Tibial nerve (tissue), 4 donors: ENCODE results near the gene PCBD2. TPM values are rescaled to one million over a fixed set of nuclear protein-coding genes. Genes with fewer than 3 reads are reported as not detected.
"Not testable (repeated sequence)": the region's sequence is repeated elsewhere in the genome, so short reads cannot be mapped to it uniquely, and the experiment has no call there.

ENCODE experiments used
- DNase-seq, 2 donors: peaks; one replicate each; pipeline ENCODE4 v3.0.0-alpha.2; 2019; ENCODE audit warnings: low spot score in 2 of 2
- H3K27ac ChIP-seq, 4 donors: fragments of 200-600 bp; sonication (generic) in 3 of 4; one replicate each; pipeline ENCODE4 v1.5.1; 2017 to 2019; ENCODE audit warnings: mild to moderate bottlenecking in 1 of 4
- H3K27me3 ChIP-seq, 2 donors: fragments of 200-600 bp; sonication (generic) in 1 of 2; one replicate each; pipeline versions ENCODE4 v1.5.1 to v1.6.0; 2017 to 2019
- H3K36me3 ChIP-seq, 3 donors: fragments of 200-600 bp; sonication (generic); one replicate each; pipeline ENCODE4 v1.5.1; 2018 to 2019
- H3K4me1 ChIP-seq, 4 donors: fragments of 200-600 bp; sonication (generic) in 3 of 4; one replicate each; pipeline ENCODE4 v1.5.1; 2017 to 2019
- H3K4me3 ChIP-seq, 4 donors: fragments of 200-600 bp; sonication (generic) in 3 of 4; one replicate each; pipeline ENCODE4 v1.5.1; 2017 to 2019; ENCODE audit warnings: mild to moderate bottlenecking in 1 of 4, moderate library complexity in 1 of 4
- H3K9me3 ChIP-seq, 4 donors: fragments of 200-600 bp; sonication (generic) in 3 of 4; one replicate each; pipeline ENCODE4 v1.5.1; 2017 to 2019
- EP300 ChIP-seq, 2 donors: sonication (generic); formaldehyde crosslinking; IDR thresholded peaks; one replicate each; pipeline ENCODE4 v1.6.1; 2017; ENCODE audit warnings: antibody characterized with exemption in 2 of 2, mild to moderate bottlenecking in 1 of 2
- POLR2A ChIP-seq, 2 donors: fragments of 450-650 bp; IDR thresholded peaks; one replicate each; pipeline ENCODE4 v1.6.1; 2017; ENCODE audit warnings: antibody characterized with exemption in 2 of 2, mild to moderate bottlenecking in 2 of 2, moderate library complexity in 2 of 2
- WGBS, 2 donors: methylation state at CpG; one replicate each; pipeline ENCODE4 v1.1.5; 2018; 5-methylcytosine and 5-hydroxymethylcytosine counted together
- total RNA-seq, 4 donors: library from RNA; depleted of rRNA; stranded (reverse); fragments of >200 nt; gene quantifications; one replicate each; pipeline ENCODE4 v1.1.0, GENCODE V29; 2016
- TF ChIP-seq, protein P1 (sequence below), 5 experiments: fragments of 200-600 bp in 3 of 5; fragments of 450-650 bp in 2 of 5; sonication (generic) in 3 of 5; IDR thresholded peaks; one replicate each; pipeline ENCODE4 v1.5.1; 2016 to 2019; ENCODE audit warnings: antibody characterized with exemption in 5 of 5, mild to moderate bottlenecking in 3 of 5, moderate library complexity in 2 of 5

Gene PCBD2
- total RNA-seq, 4 donors from 2014 or later, result 5.7 to 11.0 (median 7.9) TPM

DNA sequence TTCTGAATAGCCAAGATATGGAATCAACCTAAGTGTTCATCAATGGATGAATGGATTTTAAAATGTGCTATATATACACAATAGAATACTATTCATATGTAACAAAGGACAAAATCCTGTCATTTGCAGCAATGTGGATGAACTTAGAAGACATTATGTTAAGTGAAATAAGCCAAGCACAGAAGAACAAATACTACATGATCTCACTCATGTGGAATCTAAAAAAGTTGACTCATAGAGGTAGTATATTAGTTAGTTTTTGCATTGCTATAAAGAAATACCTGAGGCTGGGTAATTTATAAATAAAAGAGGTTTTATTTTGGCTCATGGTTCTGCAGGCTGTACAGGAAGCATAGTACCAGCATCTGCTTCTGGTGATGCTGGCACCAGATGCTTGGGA lies 70.9 kb downstream of the PCBD2 start:
- H3K9me3 ChIP-seq, result peaks cover 0 to 45% (median 0%) of the 10 kb centered on the region in 4 donors
- no peak for DNase-seq
- peaks cover 0 to 39% (median 0%) of the 10 kb centered on the region in 3 donors for H3K36me3 ChIP-seq
- no peak overlapping the region for H3K4me3 ChIP-seq
- H3K27me3 ChIP-seq, result no peaks in the 10 kb centered on the region
- no peaks in the 10 kb centered on the region for H3K4me1 ChIP-seq
- no peak overlapping the region for H3K27ac ChIP-seq
- TF ChIP-seq, protein P1, sequence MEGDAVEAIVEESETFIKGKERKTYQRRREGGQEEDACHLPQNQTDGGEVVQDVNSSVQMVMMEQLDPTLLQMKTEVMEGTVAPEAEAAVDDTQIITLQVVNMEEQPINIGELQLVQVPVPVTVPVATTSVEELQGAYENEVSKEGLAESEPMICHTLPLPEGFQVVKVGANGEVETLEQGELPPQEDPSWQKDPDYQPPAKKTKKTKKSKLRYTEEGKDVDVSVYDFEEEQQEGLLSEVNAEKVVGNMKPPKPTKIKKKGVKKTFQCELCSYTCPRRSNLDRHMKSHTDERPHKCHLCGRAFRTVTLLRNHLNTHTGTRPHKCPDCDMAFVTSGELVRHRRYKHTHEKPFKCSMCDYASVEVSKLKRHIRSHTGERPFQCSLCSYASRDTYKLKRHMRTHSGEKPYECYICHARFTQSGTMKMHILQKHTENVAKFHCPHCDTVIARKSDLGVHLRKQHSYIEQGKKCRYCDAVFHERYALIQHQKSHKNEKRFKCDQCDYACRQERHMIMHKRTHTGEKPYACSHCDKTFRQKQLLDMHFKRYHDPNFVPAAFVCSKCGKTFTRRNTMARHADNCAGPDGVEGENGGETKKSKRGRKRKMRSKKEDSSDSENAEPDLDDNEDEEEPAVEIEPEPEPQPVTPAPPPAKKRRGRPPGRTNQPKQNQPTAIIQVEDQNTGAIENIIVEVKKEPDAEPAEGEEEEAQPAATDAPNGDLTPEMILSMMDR (IDR thresholded peaks at IDR 0.05), result no peak
- no peak for TF ChIP-seq EP300 (IDR thresholded peaks at IDR 0.05)
- no peak for TF ChIP-seq POLR2A (IDR thresholded peaks at IDR 0.05)

DNA sequence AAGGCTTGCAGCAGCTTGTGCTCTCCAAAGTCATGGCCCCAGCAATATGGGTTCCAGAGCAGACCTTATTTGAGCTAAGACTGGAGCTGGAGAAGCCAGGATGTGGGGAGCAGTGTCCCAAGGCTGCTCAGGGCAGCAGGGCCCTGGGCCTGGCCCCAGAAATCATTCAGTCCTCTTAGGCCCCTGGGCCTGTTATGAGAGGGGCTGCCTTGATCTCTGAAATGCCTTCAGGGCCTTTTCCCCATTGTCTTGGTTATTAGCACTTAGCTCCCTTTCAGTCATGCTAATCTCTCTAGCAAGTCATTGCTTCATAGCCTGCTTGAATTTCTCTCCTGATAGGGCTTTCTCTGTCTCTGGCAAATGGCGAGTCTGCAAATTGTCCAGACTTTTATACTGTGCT lies 71.9 kb downstream of the PCBD2 start:
- WGBS, 2 donors, result 91 to 94% methylated on average over 1 of the region's 1 CpG
- TF ChIP-seq POLR2A (IDR thresholded peaks at IDR 0.05), result no peak
- TF ChIP-seq, protein P1 (IDR thresholded peaks at IDR 0.05), result no peak
- no peak for TF ChIP-seq EP300 (IDR thresholded peaks at IDR 0.05)
- Histone ChIP-seq H3K36me3 (peaks cover 0 to 33% (median 0%) of the 10 kb centered on the region in 3 donors), H3K27me3 (no peaks in the 10 kb centered on the region), H3K4me1 (no peaks in the 10 kb centered on the region), H3K9me3 (peaks cover 0 to 55% (median 2%) of the 10 kb centered on the region in 4 donors), H3K27ac (no peak overlapping the region), H3K4me3 (no peak overlapping the region)
- DNase-seq, result no peak

DNA sequence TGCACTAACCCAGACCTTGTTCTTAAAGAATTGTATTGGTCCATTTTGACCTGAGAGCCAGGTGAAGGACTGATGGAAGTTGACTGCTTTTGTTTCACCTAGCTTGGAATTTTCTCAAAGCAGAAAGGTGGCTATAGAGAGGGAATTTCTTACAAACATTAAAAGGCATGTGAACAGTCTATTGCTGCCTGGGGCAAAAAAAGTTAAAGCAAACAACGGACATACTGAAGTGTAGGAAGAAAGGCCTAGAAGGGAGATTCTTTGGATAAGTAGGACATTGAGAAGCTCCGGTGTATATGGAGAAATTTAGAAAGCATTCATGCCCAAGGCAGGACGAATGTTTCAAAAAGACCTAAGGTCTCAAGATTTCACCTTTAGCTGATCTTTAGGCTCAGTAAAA lies 74.5 kb downstream of the PCBD2 start:
- peaks cover 0 to 29% (median 0%) of the 10 kb centered on the region in 3 donors for H3K36me3 ChIP-seq
- DNase-seq, result no peak
- WGBS, 2 donors, result 93 to 94% methylated on average over 3 of the region's 3 CpGs
- no peak for TF ChIP-seq POLR2A (IDR thresholded peaks at IDR 0.05)
- TF ChIP-seq, protein P1 (IDR thresholded peaks at IDR 0.05), result no peak
- no peak for TF ChIP-seq EP300 (IDR thresholded peaks at IDR 0.05)
- H3K27me3 ChIP-seq, result no peaks in the 10 kb centered on the region
- peaks cover 0 to 78% (median 12%) of the 10 kb centered on the region in 4 donors for H3K9me3 ChIP-seq
- no peaks in the 10 kb centered on the region for H3K4me1 ChIP-seq
- H3K27ac ChIP-seq, result no peak overlapping the region
- H3K4me3 ChIP-seq, result no peak overlapping the region

DNA sequence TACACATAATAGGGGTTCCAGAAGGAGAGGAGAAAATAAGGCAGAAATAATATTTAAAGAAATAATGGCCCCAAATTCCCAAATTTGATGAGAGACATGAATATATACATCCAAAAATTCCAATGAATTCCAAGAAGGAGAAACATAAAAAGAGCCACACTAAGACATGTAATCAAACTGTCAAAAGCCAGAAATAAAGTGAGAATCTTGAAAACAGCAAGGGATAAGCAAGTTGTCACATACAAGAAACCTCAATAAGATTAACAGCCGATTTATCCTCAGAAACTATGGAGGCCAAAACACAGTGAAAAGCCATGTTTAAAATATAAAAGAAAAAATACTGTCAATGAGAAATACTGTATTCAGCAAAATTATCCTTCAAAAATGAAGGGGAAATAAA lies 77.3 kb downstream of the PCBD2 start:
- DNase-seq, result no peak
- Histone ChIP-seq H3K36me3 (peaks cover 0 to 4% (median 0%) of the 10 kb centered on the region in 3 donors), H3K9me3 (peaks cover 0 to 63% (median 12%) of the 10 kb centered on the region in 4 donors), H3K27me3 (no peaks in the 10 kb centered on the region), H3K27ac (no peak overlapping the region), H3K4me3 (no peak overlapping the region), H3K4me1 (no peaks in the 10 kb centered on the region)
- TF ChIP-seq EP300 (IDR thresholded peaks at IDR 0.05), result no peak
- 88 to 100% methylated on average over 1 of the region's 1 CpG for WGBS, 2 donors

DNA sequence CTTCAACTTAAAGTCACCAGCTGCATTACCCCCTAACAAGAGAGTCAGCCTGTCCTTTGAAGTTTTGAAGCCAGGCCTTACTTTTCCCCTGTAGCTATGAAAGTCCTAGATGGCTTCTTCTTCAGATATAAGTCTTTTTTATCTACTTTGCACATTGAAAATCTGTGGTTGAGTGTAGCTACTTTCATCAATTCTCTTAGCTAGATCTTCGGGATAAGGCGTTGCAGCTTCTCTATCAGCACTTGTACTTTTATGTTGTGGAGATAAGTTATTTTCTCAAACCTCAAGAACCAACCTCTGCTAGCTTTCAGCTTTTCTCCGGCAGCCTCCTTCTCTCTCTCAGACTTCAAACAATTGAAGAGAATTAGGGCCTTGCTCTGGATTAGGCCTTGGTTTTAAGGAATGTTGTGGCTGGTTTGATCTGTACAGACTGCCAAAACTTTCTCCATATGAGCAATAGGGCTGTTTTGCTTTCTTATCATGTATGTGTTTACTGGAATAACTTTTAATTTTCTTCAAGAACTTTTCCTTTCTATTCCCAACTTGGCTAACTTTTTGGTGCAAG lies 84.4 kb downstream of the PCBD2 start:
- DNase-seq, result no peak
- no peak overlapping the region for H3K27ac ChIP-seq
- TF ChIP-seq EP300 (IDR thresholded peaks at IDR 0.05) (no peak), POLR2A (IDR thresholded peaks at IDR 0.05) (no peak)
- TF ChIP-seq, protein P1 (IDR thresholded peaks at IDR 0.05), result no peak

DNA sequence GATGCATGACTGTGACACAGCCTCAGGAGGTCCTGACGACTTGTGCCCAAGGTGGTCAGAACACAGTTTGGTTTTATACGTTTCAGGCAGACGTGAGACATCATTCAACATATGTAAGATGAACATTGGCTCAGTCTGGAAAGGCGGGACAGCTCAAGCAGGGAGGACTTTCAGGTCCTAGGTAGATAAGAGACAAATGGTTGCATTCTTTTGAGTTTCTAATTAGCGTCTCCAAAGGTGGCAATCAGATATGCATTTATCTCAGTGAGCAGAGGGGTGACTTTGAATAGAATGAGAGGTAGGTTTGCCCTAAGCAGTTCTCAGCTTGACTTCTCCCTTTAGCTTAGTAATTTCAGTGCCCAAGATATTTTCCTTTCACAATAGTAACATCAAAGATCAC lies 85.3 kb downstream of the PCBD2 start:
- WGBS, 2 donors, result 64 to 68% methylated on average over 5 of the region's 5 CpGs
- not testable (repeated sequence) for H3K27ac ChIP-seq, DNase-seq, H3K4me1 ChIP-seq, H3K27me3 ChIP-seq, H3K36me3 ChIP-seq, H3K4me3 ChIP-seq, H3K9me3 ChIP-seq

More for the DNA sequence above, 84.4 kb downstream of the PCBD2 start:
- Histone ChIP-seq H3K9me3 (no peaks in the 10 kb centered on the region), H3K36me3 (no peaks in the 10 kb centered on the region), H3K4me3 (no peak overlapping the region), H3K27me3 (no peaks in the 10 kb centered on the region), H3K4me1 (no peaks in the 10 kb centered on the region)
- WGBS, 2 donors, result 85 to 87% methylated on average over 3 of the region's 3 CpGs
